ENCODE measurements around the gene CRYL1. TPM values are rescaled to one million over a fixed set of nuclear protein-coding genes. Genes with fewer than 3 reads are reported as not detected.

The CRYL1 gene
- total and polyA plus RNA-seq, 9 of the 15 experiments (the other 6 are each of a cell fraction or from before 2014, with no cell fraction given) = 1.0 to 6.9 (median 2.4) TPM

DNA sequence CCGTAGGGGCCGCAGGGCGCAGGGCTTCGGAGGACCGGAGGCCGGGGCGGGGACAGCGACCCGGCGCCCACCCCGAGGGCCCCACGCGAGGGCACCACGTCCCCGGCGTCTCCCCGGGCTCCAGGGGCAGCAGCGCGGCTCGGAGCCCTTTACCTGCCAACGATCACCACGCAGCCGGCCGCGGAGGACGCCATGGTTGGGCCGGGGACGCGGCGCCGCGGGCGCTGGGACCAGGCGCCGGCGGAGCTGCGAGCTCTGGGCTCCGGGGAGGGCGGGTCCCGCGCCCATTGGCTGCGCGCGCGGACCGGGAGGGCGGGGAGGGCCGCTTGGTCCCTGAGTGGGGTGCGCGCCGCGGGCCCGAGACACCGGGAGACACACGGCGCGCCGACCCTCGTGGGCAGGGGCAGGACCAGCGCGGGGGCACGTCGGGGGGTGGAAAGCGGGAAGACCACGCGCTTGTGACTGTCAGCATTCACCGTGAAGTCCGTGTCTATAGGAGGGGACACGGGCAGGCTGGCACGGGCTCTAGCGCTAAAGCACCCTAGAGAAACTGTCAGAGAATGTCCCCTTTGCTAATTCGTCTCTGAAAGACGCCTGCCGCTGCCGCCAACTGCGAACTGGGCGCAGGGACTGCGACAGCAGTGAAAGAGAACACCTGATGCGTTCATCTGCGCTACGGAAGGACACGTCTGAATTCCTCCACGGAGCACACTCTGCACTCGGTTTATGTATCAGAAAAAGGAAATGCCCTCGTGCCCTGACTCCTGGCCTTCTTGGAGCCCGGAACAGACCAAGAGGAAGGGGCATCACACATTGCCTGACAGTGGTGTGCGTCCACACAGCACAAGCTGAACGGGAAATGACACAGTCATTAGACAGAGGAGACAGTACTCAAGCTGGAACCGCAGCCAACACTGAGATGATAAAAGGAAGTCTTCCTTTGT, at the start of gene CRYL1 (continued):
- no peak for TF ChIP-seq SMARCC2 (IDR thresholded peaks at IDR 0.05; ENCODE audit: low read depth)
- TF ChIP-seq SAFB (IDR thresholded peaks at IDR 0.05; ENCODE audit: borderline replicate concordance, low read depth, low read length) = peak; percentile 65; the same call in 1 of the 2 replicates
- TF ChIP-seq ZZZ3 (IDR thresholded peaks at IDR 0.05) = no peak
- TF ChIP-seq ZBTB11 (CRISPR knock-in tag; IDR thresholded peaks at IDR 0.05) = peak in 1 of 3 experiments; percentile 27; a peak in 1 of 6 replicates
- no peak for TF ChIP-seq SREBF1 (IDR thresholded peaks at IDR 0.05; ENCODE audit: borderline replicate concordance, low read depth, low read length)
- TF ChIP-seq MYNN (IDR thresholded peaks at IDR 0.05) = no peak
- TF ChIP-seq MYNN (CRISPR knock-in tag; IDR thresholded peaks at IDR 0.05) = no peak
- no peak for TF ChIP-seq TSC22D4 (tag; IDR thresholded peaks at IDR 0.05)
- TF ChIP-seq SP2 (IDR thresholded peaks at IDR 0.05; ENCODE audit: extremely low read depth, low read depth, low read length, poor library complexity, severe bottlenecking) = no peak
- TF ChIP-seq EP400 (IDR thresholded peaks at IDR 0.05) = peak; percentile 54; the same call in 1 of the 2 replicates
- TF ChIP-seq, protein P1, sequence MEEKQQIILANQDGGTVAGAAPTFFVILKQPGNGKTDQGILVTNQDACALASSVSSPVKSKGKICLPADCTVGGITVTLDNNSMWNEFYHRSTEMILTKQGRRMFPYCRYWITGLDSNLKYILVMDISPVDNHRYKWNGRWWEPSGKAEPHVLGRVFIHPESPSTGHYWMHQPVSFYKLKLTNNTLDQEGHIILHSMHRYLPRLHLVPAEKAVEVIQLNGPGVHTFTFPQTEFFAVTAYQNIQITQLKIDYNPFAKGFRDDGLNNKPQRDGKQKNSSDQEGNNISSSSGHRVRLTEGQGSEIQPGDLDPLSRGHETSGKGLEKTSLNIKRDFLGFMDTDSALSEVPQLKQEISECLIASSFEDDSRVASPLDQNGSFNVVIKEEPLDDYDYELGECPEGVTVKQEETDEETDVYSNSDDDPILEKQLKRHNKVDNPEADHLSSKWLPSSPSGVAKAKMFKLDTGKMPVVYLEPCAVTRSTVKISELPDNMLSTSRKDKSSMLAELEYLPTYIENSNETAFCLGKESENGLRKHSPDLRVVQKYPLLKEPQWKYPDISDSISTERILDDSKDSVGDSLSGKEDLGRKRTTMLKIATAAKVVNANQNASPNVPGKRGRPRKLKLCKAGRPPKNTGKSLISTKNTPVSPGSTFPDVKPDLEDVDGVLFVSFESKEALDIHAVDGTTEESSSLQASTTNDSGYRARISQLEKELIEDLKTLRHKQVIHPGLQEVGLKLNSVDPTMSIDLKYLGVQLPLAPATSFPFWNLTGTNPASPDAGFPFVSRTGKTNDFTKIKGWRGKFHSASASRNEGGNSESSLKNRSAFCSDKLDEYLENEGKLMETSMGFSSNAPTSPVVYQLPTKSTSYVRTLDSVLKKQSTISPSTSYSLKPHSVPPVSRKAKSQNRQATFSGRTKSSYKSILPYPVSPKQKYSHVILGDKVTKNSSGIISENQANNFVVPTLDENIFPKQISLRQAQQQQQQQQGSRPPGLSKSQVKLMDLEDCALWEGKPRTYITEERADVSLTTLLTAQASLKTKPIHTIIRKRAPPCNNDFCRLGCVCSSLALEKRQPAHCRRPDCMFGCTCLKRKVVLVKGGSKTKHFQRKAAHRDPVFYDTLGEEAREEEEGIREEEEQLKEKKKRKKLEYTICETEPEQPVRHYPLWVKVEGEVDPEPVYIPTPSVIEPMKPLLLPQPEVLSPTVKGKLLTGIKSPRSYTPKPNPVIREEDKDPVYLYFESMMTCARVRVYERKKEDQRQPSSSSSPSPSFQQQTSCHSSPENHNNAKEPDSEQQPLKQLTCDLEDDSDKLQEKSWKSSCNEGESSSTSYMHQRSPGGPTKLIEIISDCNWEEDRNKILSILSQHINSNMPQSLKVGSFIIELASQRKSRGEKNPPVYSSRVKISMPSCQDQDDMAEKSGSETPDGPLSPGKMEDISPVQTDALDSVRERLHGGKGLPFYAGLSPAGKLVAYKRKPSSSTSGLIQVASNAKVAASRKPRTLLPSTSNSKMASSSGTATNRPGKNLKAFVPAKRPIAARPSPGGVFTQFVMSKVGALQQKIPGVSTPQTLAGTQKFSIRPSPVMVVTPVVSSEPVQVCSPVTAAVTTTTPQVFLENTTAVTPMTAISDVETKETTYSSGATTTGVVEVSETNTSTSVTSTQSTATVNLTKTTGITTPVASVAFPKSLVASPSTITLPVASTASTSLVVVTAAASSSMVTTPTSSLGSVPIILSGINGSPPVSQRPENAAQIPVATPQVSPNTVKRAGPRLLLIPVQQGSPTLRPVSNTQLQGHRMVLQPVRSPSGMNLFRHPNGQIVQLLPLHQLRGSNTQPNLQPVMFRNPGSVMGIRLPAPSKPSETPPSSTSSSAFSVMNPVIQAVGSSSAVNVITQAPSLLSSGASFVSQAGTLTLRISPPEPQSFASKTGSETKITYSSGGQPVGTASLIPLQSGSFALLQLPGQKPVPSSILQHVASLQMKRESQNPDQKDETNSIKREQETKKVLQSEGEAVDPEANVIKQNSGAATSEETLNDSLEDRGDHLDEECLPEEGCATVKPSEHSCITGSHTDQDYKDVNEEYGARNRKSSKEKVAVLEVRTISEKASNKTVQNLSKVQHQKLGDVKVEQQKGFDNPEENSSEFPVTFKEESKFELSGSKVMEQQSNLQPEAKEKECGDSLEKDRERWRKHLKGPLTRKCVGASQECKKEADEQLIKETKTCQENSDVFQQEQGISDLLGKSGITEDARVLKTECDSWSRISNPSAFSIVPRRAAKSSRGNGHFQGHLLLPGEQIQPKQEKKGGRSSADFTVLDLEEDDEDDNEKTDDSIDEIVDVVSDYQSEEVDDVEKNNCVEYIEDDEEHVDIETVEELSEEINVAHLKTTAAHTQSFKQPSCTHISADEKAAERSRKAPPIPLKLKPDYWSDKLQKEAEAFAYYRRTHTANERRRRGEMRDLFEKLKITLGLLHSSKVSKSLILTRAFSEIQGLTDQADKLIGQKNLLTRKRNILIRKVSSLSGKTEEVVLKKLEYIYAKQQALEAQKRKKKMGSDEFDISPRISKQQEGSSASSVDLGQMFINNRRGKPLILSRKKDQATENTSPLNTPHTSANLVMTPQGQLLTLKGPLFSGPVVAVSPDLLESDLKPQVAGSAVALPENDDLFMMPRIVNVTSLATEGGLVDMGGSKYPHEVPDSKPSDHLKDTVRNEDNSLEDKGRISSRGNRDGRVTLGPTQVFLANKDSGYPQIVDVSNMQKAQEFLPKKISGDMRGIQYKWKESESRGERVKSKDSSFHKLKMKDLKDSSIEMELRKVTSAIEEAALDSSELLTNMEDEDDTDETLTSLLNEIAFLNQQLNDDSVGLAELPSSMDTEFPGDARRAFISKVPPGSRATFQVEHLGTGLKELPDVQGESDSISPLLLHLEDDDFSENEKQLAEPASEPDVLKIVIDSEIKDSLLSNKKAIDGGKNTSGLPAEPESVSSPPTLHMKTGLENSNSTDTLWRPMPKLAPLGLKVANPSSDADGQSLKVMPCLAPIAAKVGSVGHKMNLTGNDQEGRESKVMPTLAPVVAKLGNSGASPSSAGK (IDR thresholded peaks at IDR 0.05) = peak; percentile 52

All from K562 (cell line).